MM.1S (cell line): ENCODE measurements around the gene MYO1B.

ENCODE experiments used
- DNase-seq: peaks from one replicate; pipeline ENCODE4 v3.0.0-alpha.2; 2015
- H2AFZ ChIP-seq: fragments of 300-600 bp; sonication (generic); 2 replicates; pipeline ENCODE4 v1.6.0; 2016; ENCODE audit warnings: antibody characterized with exemption, low read length
- H3F3A ChIP-seq: fragments of 300-600 bp; sonication (generic); 2 replicates; pipeline ENCODE4 v1.6.1; 2016; ENCODE audit warnings: mild to moderate bottlenecking, antibody characterized with exemption, low read length, moderate library complexity, mixed read lengths; ENCODE audit not compliant: insufficient read depth
- H3K27ac ChIP-seq: fragments of 300-600 bp; sonication (generic); 2 replicates; pipeline ENCODE4 v1.5.1; 2016; ENCODE audit warnings: mild to moderate bottlenecking, low read length
- H3K27me3 ChIP-seq: fragments of 300-600 bp; sonication (generic); replicated peaks from 2 replicates; pipeline ENCODE4 v1.6.0; 2016; ENCODE audit warnings: low read length; ENCODE audit not compliant: insufficient read depth
- H3K36me3 ChIP-seq: fragments of 300-600 bp; sonication (generic); replicated peaks from 2 replicates; pipeline ENCODE4 v1.6.1; 2016; ENCODE audit warnings: mild to moderate bottlenecking, low read length, mixed read lengths; ENCODE audit not compliant: insufficient read depth
- H3K4me1 ChIP-seq: fragments of 300-600 bp; sonication (generic); 2 replicates; pipeline ENCODE4 v1.6.1; 2016; ENCODE audit warnings: low read length, mixed read lengths
- H3K4me2 ChIP-seq: fragments of 300-600 bp; sonication (generic); 2 replicates; pipeline ENCODE4 v1.6.0; 2016; ENCODE audit warnings: low read depth, low read length
- H3K4me3 ChIP-seq: fragments of 300-600 bp; sonication (generic); 2 replicates; pipeline ENCODE4 v1.5.1; 2016; ENCODE audit warnings: low read length, mixed read lengths
- H3K79me2 ChIP-seq: fragments of 300-600 bp; sonication (generic); 2 replicates; pipeline ENCODE4 v1.6.1; 2016; ENCODE audit warnings: mixed run types, low read length, mixed read lengths
- H3K9ac ChIP-seq: fragments of 300-600 bp; sonication (generic); 2 replicates; pipeline ENCODE4 v1.6.1; 2016; ENCODE audit warnings: low read length, mixed read lengths
- H3K9me2 ChIP-seq: fragments of 300-600 bp; sonication (generic); replicated peaks from 2 replicates; pipeline ENCODE4 v1.6.1; 2016; ENCODE audit warnings: mild to moderate bottlenecking, low read length, mixed read lengths; ENCODE audit not compliant: insufficient read depth
- H3K9me3 ChIP-seq: fragments of 300-600 bp; sonication (generic); replicated peaks from 2 replicates; pipeline ENCODE4 v1.6.1; 2016; ENCODE audit warnings: mild to moderate bottlenecking, low read length, mixed read lengths; ENCODE audit not compliant: insufficient read depth
- H4K20me1 ChIP-seq: fragments of 300-600 bp; sonication (generic); 2 replicates; pipeline ENCODE4 v1.6.1; 2016; ENCODE audit warnings: mild to moderate bottlenecking, low read length, moderate library complexity, mixed read lengths; ENCODE audit not compliant: insufficient read depth
- CTCF ChIP-seq: fragments of 300-600 bp; sonication (generic); IDR thresholded peaks from 2 replicates; pipeline ENCODE4 v1.5.1; 2016; ENCODE audit warnings: antibody characterized with exemption, low read length, mixed read lengths
- EZH2 ChIP-seq: fragments of 300-600 bp; sonication (generic); optimal IDR thresholded peaks from 2 replicates; pipeline ENCODE3; 2017; ENCODE audit warnings: low read depth, mild to moderate bottlenecking, antibody characterized with exemption, low read length, mixed read lengths
- EZH2phosphoT487 ChIP-seq: fragments of 300-600 bp; sonication (generic); IDR thresholded peaks from 2 replicates; pipeline ENCODE4 v1.6.1; 2018; ENCODE audit warnings: antibody characterized with exemption, low read length

MYO1B gene

DNA sequence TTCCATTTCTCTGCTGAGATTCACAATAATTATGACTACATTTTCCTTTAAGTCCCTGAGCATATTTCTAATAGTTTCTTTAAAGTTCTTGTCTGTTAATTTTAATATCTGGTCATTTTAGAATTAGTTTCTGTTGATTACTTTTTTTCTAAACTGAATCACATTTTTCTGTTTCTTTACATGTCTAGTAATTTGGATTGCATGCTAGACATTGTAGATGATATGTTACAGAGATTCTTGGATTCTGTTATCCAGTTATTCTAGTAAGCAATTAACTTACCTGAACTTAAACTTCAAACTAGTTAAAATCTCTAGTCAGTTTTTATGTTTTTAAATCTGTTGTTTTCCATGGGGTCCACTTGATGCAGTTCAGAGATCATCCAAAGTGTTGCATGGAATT, 214.0 kb downstream of the MYO1B start:
- no peak for TF ChIP-seq EZH2phosphoT487
- TF ChIP-seq EZH2: no peak
- no peak for TF ChIP-seq CTCF
- DNase-seq: no peak
- no peaks in the 10 kb centered on the region for H4K20me1 ChIP-seq
- H3K9ac ChIP-seq: no peak overlapping the region
- no peaks in the 10 kb centered on the region for H3K9me3 ChIP-seq
- H3F3A ChIP-seq: no peaks in the 10 kb centered on the region
- H3K36me3 ChIP-seq: no peaks in the 10 kb centered on the region
- H3K79me2 ChIP-seq: no peaks in the 10 kb centered on the region
- no peak overlapping the region for H3K4me2 ChIP-seq
- no peaks in the 10 kb centered on the region for H3K9me2 ChIP-seq
- H3K27ac ChIP-seq: no peak overlapping the region
- H2AFZ ChIP-seq: no peak overlapping the region
- no peaks in the 10 kb centered on the region for H3K27me3 ChIP-seq
- no peak overlapping the region for H3K4me3 ChIP-seq
- no peaks in the 10 kb centered on the region for H3K4me1 ChIP-seq

DNA sequence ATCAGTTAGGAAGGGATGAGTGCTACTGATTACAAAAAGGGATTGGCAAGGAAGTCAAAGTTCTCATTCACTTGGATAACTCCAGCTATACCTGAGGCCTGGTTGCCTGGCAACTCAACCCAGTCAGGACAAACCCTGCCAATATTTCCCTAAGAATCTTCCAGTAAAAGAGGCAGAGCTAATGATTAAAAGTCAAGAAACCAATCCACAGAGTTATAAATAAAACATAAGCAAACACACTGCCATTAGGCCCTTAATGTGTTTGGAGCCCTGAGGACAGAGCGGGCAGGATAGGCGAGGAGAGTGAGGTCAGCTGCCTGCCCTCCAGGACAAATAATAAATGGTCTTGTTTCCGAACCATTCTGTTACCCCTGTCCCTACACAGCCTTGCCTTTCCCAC, 217.2 kb downstream of the MYO1B start:
- Histone ChIP-seq H3K79me2 (no peaks in the 10 kb centered on the region), H3K27ac (no peak overlapping the region), H4K20me1 (no peaks in the 10 kb centered on the region), H3K9ac (no peak overlapping the region), H3K4me2 (no peak overlapping the region), H2AFZ (no peak overlapping the region), H3K4me1 (no peaks in the 10 kb centered on the region), H3K9me3 (no peaks in the 10 kb centered on the region), H3K9me2 (no peaks in the 10 kb centered on the region), H3K4me3 (no peak overlapping the region), H3F3A (no peaks in the 10 kb centered on the region), H3K27me3 (no peaks in the 10 kb centered on the region), H3K36me3 (no peaks in the 10 kb centered on the region)
- no peak for DNase-seq
- TF ChIP-seq CTCF (no peak), EZH2phosphoT487 (no peak), EZH2 (no peak)

- no peak overlapping the region for H2AFZ ChIP-seq
- H3K9me3 ChIP-seq: no peaks in the 10 kb centered on the region
- H4K20me1 ChIP-seq: no peaks in the 10 kb centered on the region
- no peaks in the 10 kb centered on the region for H3K79me2 ChIP-seq
- DNase-seq: no peak
- H3F3A ChIP-seq: no peaks in the 10 kb centered on the region
- no peak overlapping the region for H3K4me3 ChIP-seq
- H3K27me3 ChIP-seq: no peaks in the 10 kb centered on the region
- H3K9me2 ChIP-seq: no peaks in the 10 kb centered on the region
- H3K4me1 ChIP-seq: no peaks in the 10 kb centered on the region
- H3K9ac ChIP-seq: no peak overlapping the region
- H3K4me2 ChIP-seq: no peak overlapping the region
- H3K36me3 ChIP-seq: no peaks in the 10 kb centered on the region
- no peak for TF ChIP-seq EZH2phosphoT487
- no peak overlapping the region for H3K27ac ChIP-seq
Observed at GRCh38 chr2:191463790-191464189, 218.6 kb downstream of the MYO1B start.

- H3K36me3 ChIP-seq: no peaks in the 10 kb centered on the region
- no peak overlapping the region for H3K9ac ChIP-seq
- H3K9me3 ChIP-seq: no peaks in the 10 kb centered on the region
- DNase-seq: no peak
- H3K9me2 ChIP-seq: no peaks in the 10 kb centered on the region
- no peaks in the 10 kb centered on the region for H4K20me1 ChIP-seq
- H3K4me1 ChIP-seq: no peaks in the 10 kb centered on the region
- H3F3A ChIP-seq: no peaks in the 10 kb centered on the region
- H3K4me2 ChIP-seq: no peak overlapping the region
- no peaks in the 10 kb centered on the region for H3K79me2 ChIP-seq
- TF ChIP-seq CTCF (no peak), EZH2phosphoT487 (no peak), EZH2 (no peak)
- H3K27me3 ChIP-seq: no peaks in the 10 kb centered on the region
- H3K4me3 ChIP-seq: no peak overlapping the region
- H2AFZ ChIP-seq: no peak overlapping the region
- no peak overlapping the region for H3K27ac ChIP-seq
Observed at GRCh38 chr2:191465766-191466420, 220.7 kb downstream of the MYO1B start.
